Osteocyte (in vitro differentiated cells): ENCODE data around the gene EIF5A. TPM values are rescaled to one million over a fixed set of nuclear protein-coding genes. Genes with fewer than 3 reads are reported as not detected.
"Not testable (repeated sequence)": the region's sequence is repeated elsewhere in the genome, so short reads cannot be mapped to it uniquely, and the experiment has no call there.

ENCODE experiments used
- DNase-seq: peaks from one replicate; pipeline ENCODE4 v3.0.0; 2021; ENCODE audit warnings: mixed read lengths; ENCODE audit not compliant: unreplicated experiment; ENCODE audit errors: extremely low spot score
- H3K27ac Mint-ChIP-seq: one replicate; pipeline ENCODE4 v1.8.0; 2021; ENCODE audit warnings: mild to moderate bottlenecking, mixed read lengths; ENCODE audit not compliant: unreplicated experiment
- H3K27me3 Mint-ChIP-seq: one replicate; pipeline ENCODE4 v1.8.0; 2021; ENCODE audit warnings: mixed read lengths; ENCODE audit not compliant: unreplicated experiment
- H3K36me3 Mint-ChIP-seq: one replicate; pipeline ENCODE4 v1.8.0; 2021; ENCODE audit warnings: mixed read lengths; ENCODE audit not compliant: unreplicated experiment
- H3K4me1 Mint-ChIP-seq: one replicate; pipeline ENCODE4 v1.8.0; 2021; ENCODE audit warnings: mixed read lengths; ENCODE audit not compliant: unreplicated experiment
- H3K4me3 Mint-ChIP-seq: one replicate; pipeline ENCODE4 v1.8.0; 2021; ENCODE audit warnings: mild to moderate bottlenecking, moderate library complexity, mixed read lengths; ENCODE audit not compliant: unreplicated experiment
- H3K9me3 Mint-ChIP-seq: one replicate; pipeline ENCODE4 v1.8.0; 2021; ENCODE audit warnings: mixed read lengths; ENCODE audit not compliant: unreplicated experiment
- CTCF ChIP-seq: fragments of 200-600 bp; sonication (generic); IDR thresholded peaks from 2 replicates; pipeline ENCODE4 v1.5.0; 2021; ENCODE audit warnings: antibody characterized with exemption, mild to moderate bottlenecking, moderate library complexity
- total RNA-seq: library from RNA; stranded (reverse); gene quantifications from 2 replicates; pipeline ENCODE4 v1.2.1, GENCODE V29; 2021

The EIF5A gene
- total RNA-seq, 1 donor from 2014 or later, result 352 TPM

DNA sequence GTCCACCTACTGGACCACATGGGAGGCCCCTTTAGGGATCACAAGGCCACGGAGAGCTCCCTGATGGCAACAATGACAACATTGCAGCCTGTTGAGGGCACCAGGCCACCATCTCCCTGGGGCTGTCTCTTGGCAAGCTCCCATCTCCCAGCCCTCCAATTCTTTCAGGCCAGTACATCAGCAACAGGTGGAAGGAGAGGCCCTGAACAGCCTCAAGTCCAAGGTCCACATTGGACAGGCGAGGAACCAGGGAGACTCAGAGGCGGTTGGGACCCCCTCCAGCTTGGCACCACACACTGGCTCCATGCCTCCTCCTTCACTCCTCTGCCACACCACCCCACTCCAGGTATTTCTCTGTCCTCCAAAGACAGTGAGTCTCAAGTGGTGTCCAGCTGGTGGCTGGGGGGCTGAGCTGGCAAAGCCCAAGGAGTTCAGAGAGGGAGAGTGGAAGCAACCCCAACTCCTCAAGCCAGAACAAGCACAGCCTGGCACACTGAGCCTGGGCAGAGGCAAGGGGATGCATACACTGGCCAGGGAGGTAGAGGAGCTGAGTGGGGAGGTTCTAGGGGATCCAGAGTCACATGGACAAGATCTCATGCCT is 27.6 kb downstream of the EIF5A start:
- Mint-ChIP-seq H3K36me3 (no peaks in the 10 kb centered on the region), H3K9me3 (no peaks in the 10 kb centered on the region), H3K27ac (no peak overlapping the region), H3K27me3 (peaks cover 2% of the 10 kb centered on the region), H3K4me1 (peaks cover under 1% of the 10 kb centered on the region), H3K4me3 (no peak overlapping the region)
- no peak for TF ChIP-seq CTCF
- DNase-seq, result no peak

DNA sequence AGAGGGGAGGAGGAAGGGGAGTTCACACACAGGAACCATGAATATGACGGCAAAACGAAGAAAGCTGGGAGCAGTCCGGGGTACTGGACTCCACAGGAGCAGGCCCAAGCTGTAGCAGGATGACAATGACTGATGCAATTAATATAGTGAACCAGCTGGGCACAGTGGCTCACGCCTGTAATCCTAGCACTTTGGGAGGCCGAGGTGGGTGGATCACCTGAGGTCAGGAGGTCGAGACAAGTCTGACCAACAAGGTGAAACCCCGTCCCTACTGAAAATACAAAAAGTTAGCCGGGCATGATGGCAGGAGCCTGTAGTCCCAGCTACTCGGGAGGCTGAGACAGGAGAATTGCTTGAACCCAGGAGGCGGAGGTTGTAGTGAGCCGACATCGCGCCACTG is 28.3 kb downstream of the EIF5A start:
- H3K4me3 Mint-ChIP-seq, H3K9me3 Mint-ChIP-seq, DNase-seq, H3K27me3 Mint-ChIP-seq, H3K36me3 Mint-ChIP-seq, H3K27ac Mint-ChIP-seq, H3K4me1 Mint-ChIP-seq: not testable (repeated sequence)

GRCh38 chr17:7336240-7337175 is 29.1 kb downstream of the EIF5A start, which contains the start of gene ACAP1:
Gene ACAP1, plus strand, starts transcription at chr17:7336529. Its CDS starts 206 bp downstream, at chr17:7336735.
- Mint-ChIP-seq H3K9me3 (no peaks in the 10 kb centered on the region), H3K27me3 (peaks cover 4% of the 10 kb centered on the region), H3K4me1 (no peaks in the 10 kb centered on the region), H3K4me3 (no peak within 1 kb of the TSS), H3K36me3 (no peaks in the 10 kb centered on the region), H3K27ac (no peak within 1 kb of the TSS)
- no peak for TF ChIP-seq CTCF
- no peak for DNase-seq

DNA sequence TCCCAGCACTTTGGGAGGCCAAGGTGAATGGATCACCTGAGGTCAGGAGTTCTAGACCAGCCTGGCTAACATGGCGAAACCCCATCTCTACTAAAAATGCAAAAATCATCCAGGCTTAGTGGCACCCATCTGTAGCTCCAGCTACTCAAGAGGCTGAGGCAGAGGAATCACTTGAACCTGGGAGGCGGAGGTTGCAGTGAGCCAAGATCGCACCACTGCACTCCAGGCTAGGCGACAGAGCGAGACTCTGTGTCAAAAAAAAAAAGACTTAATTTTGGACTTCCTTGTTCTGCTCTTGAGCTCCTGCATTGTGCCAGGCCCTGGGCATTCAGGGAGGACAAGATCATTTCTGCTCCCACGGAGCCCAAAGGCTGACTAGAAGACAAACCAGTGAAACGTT is 30.2 kb downstream of the EIF5A start:
- not testable (repeated sequence) for H3K4me1 Mint-ChIP-seq, H3K27ac Mint-ChIP-seq, H3K27me3 Mint-ChIP-seq, H3K36me3 Mint-ChIP-seq, DNase-seq, H3K9me3 Mint-ChIP-seq, H3K4me3 Mint-ChIP-seq

DNA sequence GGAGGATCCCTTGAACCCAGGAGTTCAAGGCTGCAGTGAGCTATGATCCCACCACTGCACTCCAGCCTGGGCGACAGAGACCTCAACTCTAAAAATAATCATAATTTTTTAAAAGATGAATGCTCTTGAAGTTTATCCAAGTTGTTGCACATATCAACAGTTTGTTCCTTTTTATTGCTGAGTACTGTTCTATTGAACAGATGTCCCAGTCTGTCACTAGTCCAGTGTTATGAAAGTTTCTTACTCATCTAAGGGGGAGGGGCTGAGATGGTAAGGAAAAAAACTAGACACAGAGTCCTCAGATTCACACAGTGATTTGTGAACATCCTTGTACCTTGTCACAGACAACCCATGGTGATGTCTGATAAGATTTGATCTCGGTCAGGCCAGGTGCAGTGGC is 32.8 kb downstream of the EIF5A start:
- DNase-seq, result no peak
- no peaks in the 10 kb centered on the region for H3K36me3 Mint-ChIP-seq
- no peak overlapping the region for H3K4me3 Mint-ChIP-seq
- no peaks in the 10 kb centered on the region for H3K4me1 Mint-ChIP-seq
- H3K27ac Mint-ChIP-seq, result no peak overlapping the region
- H3K9me3 Mint-ChIP-seq, result no peaks in the 10 kb centered on the region
- TF ChIP-seq CTCF, result no peak
- peaks cover 11% of the 10 kb centered on the region for H3K27me3 Mint-ChIP-seq

GRCh38 chr17:7341842-7342241 is 34.4 kb downstream of the EIF5A start:
- no peak for TF ChIP-seq CTCF
- Mint-ChIP-seq H3K9me3 (no peaks in the 10 kb centered on the region), H3K36me3 (no peaks in the 10 kb centered on the region), H3K27me3 (peaks cover 11% of the 10 kb centered on the region), H3K4me1 (no peaks in the 10 kb centered on the region), H3K27ac (no peak overlapping the region), H3K4me3 (no peak overlapping the region)
- no peak for DNase-seq
